GM12878 (cell line): ENCODE measurements around the gene VARS1. TPM values are rescaled to one million over a fixed set of nuclear protein-coding genes. Genes with fewer than 3 reads are reported as not detected.

Experiments used
- ATF3 ChIP-seq: IDR thresholded peaks from 2 replicates; pipeline ENCODE4 v1.6.1; 2011; ENCODE audit warnings: low read depth, mild to moderate bottlenecking, low read length, moderate library complexity, borderline replicate concordance; ENCODE audit errors: extremely low read depth
- BMI1 ChIP-seq: fragments of 450-650 bp; IDR thresholded peaks from 2 replicates; pipeline ENCODE4 v1.6.1; 2016; ENCODE audit warnings: mild to moderate bottlenecking, moderate library complexity, borderline replicate concordance
- E4F1 ChIP-seq: fragments of 450-650 bp; IDR thresholded peaks from 2 replicates; pipeline ENCODE4 v1.6.1; 2018; ENCODE audit warnings: borderline replicate concordance, mild to moderate bottlenecking; ENCODE audit not compliant: partially characterized antibody
- GATAD2B ChIP-seq: fragments of 450-650 bp; conservative IDR thresholded peaks from 2 replicates; pipeline ENCODE4 v1.6.1; 2017; ENCODE audit warnings: low read depth, mild to moderate bottlenecking, moderate library complexity
- MTA3 ChIP-seq: IDR thresholded peaks from 2 replicates; pipeline ENCODE4 v1.6.1; 2012; ENCODE audit warnings: low read length, inconsistent platforms, borderline replicate concordance
- MYB ChIP-seq: fragments of 150-350 bp; IDR thresholded peaks from 2 replicates; pipeline ENCODE4 v1.6.1; 2014; ENCODE audit warnings: mild to moderate bottlenecking, low read depth, low read length, borderline replicate concordance
- NFYB ChIP-seq: IDR thresholded peaks from 2 replicates; pipeline ENCODE4 v1.6.1; 2011; ENCODE audit warnings: low read depth, mild to moderate bottlenecking, low read length, improper control_type of control experiment, moderate library complexity; ENCODE audit not compliant: insufficient read depth
- PAX5 ChIP-seq: IDR thresholded peaks from 2 replicates; pipeline ENCODE4 v1.6.1; 2011; ENCODE audit warnings: low read depth, low read length, borderline replicate concordance
- PML ChIP-seq: IDR thresholded peaks from 2 replicates; pipeline ENCODE4 v1.6.1; 2012; ENCODE audit warnings: low read length, inconsistent platforms
- SMAD5 ChIP-seq: IDR thresholded peaks from 2 replicates; pipeline ENCODE4 v1.6.1; 2016; ENCODE audit warnings: antibody characterized with exemption, low read depth
- TBL1XR1 ChIP-seq: IDR thresholded peaks from 2 replicates; pipeline ENCODE4 v1.6.1; 2012; ENCODE audit warnings: low read depth, low read length, improper control_type of control experiment
- TCF3 ChIP-seq: IDR thresholded peaks from 2 replicates; pipeline ENCODE4 v1.6.1; 2012; ENCODE audit warnings: low read depth, mild to moderate bottlenecking, low read length, borderline replicate concordance; ENCODE audit not compliant: insufficient read depth
- USF2 ChIP-seq: IDR thresholded peaks from 2 replicates; pipeline ENCODE4 v1.6.1; 2011; ENCODE audit warnings: low read depth, low read length, improper control_type of control experiment, borderline replicate concordance
- ZNF622 ChIP-seq: fragments of 450-650 bp; IDR thresholded peaks from 2 replicates; pipeline ENCODE4 v1.6.1; 2017; ENCODE audit warnings: mild to moderate bottlenecking, inconsistent platforms
- polyA plus RNA-seq, 11 experiments: library from polyadenylated mRNA; depleted of rRNA in 4 of 11; unstranded in 6 of 11; stranded (reverse) in 5 of 11; fragments of >200 nt; fragmentation: Nextera tagmentation in 4 of 11; fragmentation: Illumina TruSeq in 1 of 11; extraction: Ambion mirVana in 4 of 11; extraction: Trizol in 1 of 11; gene quantifications; 1 replicate in 1 of 11; 2 replicates in 10 of 11; pipeline versions ENCODE4 v1.2.1 to v1.2.3, GENCODE V29; 2011 to 2016; ENCODE audit warnings: inconsistent platforms in 2 of 11, missing spikeins in 2 of 11, low read depth in 1 of 11
- total RNA-seq, 4 experiments: library from RNA; depleted of rRNA in 3 of 4; stranded (reverse); fragments of >200 nt in 3 of 4; fragmentation: Illumina TruSeq in 1 of 4; extraction: Trizol in 1 of 4; gene quantifications; 2 replicates each; pipeline versions ENCODE4 v1.2.1 to v1.2.3, GENCODE V29; 2013 to 2021
- TF ChIP-seq, protein P1 (sequence below): IDR thresholded peaks from 2 replicates; pipeline ENCODE4 v1.6.1; 2012; ENCODE audit warnings: mild to moderate bottlenecking, low read depth, low read length
- TF ChIP-seq, protein P2 (sequence below): fragments of 450-650 bp; IDR thresholded peaks from 2 replicates; pipeline ENCODE4 v1.6.1; 2018; ENCODE audit warnings: mild to moderate bottlenecking, low read depth, moderate library complexity; ENCODE audit not compliant: partially characterized antibody

Gene VARS1
- total and polyA plus RNA-seq, 10 of the 15 experiments (the other 5 are each of a cell fraction or from before 2014, with no cell fraction given), result 1.2 to 243 (median 80.7) TPM

DNA sequence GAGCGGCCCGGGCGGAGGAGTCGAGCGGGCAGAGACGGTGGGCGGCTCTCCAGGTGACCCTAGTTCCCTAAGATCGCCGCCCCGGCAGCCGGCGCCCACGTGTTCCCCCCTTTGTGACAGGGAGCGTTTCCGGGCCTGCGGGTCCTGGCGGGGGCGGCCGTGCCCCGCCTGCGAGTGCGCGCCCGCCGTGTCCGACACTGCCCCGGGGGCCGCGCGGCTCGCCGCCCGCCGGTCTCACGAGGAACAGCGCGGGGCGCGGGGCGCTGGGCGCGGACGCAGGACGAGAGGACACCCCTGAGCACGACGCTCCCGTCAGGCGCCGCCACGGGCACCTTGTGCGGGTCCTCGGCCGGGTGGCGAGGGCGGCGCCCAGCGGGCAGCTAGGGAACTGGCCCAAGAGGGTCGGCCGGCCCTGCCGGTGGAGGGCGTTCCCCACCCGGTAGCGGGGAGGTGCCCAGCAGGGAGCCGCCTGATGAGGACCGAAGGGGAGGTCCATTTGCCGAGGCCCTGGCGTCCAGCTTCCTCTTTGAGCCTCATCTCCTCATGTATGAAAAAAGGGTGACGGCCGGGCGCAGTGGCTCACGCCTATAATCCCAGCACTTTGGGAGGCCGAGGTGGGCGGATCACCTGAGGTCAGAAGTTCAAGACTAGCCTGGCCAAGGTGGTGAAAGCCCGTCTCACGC, at the start of gene VARS1 (continued):
- TF ChIP-seq GATAD2B, result peak; percentile 99
- TF ChIP-seq PAX5, result no peak
- TF ChIP-seq SMAD5, result 0 out of 2 replicates have a peak, but pooled peaks have one; percentile 40
- no peak for TF ChIP-seq BMI1
- TF ChIP-seq PML, result no peak; the same call in 1 of the 2 replicates
- TF ChIP-seq, protein P1, sequence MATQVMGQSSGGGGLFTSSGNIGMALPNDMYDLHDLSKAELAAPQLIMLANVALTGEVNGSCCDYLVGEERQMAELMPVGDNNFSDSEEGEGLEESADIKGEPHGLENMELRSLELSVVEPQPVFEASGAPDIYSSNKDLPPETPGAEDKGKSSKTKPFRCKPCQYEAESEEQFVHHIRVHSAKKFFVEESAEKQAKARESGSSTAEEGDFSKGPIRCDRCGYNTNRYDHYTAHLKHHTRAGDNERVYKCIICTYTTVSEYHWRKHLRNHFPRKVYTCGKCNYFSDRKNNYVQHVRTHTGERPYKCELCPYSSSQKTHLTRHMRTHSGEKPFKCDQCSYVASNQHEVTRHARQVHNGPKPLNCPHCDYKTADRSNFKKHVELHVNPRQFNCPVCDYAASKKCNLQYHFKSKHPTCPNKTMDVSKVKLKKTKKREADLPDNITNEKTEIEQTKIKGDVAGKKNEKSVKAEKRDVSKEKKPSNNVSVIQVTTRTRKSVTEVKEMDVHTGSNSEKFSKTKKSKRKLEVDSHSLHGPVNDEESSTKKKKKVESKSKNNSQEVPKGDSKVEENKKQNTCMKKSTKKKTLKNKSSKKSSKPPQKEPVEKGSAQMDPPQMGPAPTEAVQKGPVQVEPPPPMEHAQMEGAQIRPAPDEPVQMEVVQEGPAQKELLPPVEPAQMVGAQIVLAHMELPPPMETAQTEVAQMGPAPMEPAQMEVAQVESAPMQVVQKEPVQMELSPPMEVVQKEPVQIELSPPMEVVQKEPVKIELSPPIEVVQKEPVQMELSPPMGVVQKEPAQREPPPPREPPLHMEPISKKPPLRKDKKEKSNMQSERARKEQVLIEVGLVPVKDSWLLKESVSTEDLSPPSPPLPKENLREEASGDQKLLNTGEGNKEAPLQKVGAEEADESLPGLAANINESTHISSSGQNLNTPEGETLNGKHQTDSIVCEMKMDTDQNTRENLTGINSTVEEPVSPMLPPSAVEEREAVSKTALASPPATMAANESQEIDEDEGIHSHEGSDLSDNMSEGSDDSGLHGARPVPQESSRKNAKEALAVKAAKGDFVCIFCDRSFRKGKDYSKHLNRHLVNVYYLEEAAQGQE, result no peak
- TF ChIP-seq, protein P2, sequence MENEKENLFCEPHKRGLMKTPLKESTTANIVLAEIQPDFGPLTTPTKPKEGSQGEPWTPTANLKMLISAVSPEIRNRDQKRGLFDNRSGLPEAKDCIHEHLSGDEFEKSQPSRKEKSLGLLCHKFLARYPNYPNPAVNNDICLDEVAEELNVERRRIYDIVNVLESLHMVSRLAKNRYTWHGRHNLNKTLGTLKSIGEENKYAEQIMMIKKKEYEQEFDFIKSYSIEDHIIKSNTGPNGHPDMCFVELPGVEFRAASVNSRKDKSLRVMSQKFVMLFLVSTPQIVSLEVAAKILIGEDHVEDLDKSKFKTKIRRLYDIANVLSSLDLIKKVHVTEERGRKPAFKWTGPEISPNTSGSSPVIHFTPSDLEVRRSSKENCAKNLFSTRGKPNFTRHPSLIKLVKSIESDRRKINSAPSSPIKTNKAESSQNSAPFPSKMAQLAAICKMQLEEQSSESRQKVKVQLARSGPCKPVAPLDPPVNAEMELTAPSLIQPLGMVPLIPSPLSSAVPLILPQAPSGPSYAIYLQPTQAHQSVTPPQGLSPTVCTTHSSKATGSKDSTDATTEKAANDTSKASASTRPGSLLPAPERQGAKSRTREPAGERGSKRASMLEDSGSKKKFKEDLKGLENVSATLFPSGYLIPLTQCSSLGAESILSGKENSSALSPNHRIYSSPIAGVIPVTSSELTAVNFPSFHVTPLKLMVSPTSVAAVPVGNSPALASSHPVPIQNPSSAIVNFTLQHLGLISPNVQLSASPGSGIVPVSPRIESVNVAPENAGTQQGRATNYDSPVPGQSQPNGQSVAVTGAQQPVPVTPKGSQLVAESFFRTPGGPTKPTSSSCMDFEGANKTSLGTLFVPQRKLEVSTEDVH, result no peak
- TF ChIP-seq NFYB, result no peak
- peak; percentile 29; the same call in 1 of the 2 replicates for TF ChIP-seq USF2
- no peak for TF ChIP-seq E4F1
- no peak for TF ChIP-seq MTA3
- TF ChIP-seq TBL1XR1, result no peak
- peak; percentile 33; the same call in 1 of the 2 replicates for TF ChIP-seq TCF3
- TF ChIP-seq ATF3, result no peak
- peak; percentile 98 for TF ChIP-seq MYB
- no peak for TF ChIP-seq ZNF622
